GM21528 (cell line): ENCODE data around the gene KCNK3.

Experiments
- ATAC-seq: cut with Tn5 transposase; IDR thresholded peaks from one replicate; pipeline ENCODE4 v1.9.1; 2021; ENCODE audit warnings: mild to moderate bottlenecking, moderate library complexity; ENCODE audit not compliant: unreplicated experiment, low FRiP score

KCNK3 gene

DNA sequence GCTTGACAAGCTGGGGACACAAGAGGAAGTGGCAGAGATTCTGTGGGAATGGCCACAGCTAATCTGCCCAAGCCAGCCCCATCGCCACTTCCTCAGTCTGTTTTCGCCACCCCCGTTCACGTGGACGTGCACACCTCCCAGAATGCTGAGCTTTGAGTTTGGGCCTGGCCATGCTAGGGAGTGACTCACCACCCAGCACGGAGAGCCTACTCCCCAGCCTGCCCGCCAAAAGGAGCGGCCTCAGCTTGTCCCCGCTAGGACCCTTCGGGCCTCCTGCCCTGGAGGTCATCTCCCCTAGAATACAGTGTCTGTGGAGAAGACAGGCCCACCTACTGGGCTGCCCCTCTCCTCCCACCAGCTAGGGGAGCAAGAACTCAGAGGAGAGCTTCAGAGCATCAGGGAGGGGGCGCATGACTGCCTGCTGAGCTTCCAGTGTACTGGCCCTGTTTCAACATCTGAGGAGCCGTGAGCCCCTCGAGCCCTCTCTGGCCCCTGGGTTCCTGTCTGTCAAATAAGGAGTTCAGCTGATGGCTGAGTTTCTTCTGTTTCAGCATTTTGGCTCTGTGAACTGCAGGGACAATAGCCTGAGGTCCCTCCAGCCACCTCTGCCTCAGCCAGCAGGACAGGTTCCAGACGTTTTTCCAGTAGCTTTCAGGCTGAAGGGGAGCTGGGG lies 76.7 kb downstream of the KCNK3 start:
- ATAC-seq: no peak

DNA sequence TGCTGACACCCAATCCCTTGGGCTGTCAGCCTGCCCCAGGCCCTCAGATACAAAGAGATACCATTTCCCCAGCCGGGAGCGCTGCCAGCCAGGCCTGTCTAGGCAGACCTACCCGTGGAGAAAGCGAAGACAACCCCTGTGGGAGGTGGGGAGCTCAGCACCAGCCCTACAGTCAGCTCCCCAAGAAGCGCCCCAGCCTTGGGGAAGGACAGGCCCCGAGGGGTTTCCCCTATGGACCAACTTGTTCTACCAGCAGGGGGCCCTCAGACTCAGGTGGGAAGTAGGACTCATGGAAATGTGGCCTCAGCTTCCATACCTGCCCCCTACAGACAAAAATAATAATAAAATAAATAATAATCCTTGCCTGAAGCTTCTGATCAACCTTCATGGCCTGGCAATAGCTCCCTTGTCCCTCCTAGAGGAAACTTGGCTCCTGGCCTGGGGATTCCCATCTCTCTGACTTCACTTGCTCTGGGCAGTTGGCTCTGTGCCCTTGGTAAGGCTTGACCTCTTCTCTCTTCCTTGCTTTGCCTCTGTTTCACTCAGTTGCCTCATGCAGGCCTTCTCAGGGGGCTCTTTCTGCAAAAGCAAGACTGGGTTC lies 78.6 kb downstream of the KCNK3 start:
- no peak for ATAC-seq

DNA sequence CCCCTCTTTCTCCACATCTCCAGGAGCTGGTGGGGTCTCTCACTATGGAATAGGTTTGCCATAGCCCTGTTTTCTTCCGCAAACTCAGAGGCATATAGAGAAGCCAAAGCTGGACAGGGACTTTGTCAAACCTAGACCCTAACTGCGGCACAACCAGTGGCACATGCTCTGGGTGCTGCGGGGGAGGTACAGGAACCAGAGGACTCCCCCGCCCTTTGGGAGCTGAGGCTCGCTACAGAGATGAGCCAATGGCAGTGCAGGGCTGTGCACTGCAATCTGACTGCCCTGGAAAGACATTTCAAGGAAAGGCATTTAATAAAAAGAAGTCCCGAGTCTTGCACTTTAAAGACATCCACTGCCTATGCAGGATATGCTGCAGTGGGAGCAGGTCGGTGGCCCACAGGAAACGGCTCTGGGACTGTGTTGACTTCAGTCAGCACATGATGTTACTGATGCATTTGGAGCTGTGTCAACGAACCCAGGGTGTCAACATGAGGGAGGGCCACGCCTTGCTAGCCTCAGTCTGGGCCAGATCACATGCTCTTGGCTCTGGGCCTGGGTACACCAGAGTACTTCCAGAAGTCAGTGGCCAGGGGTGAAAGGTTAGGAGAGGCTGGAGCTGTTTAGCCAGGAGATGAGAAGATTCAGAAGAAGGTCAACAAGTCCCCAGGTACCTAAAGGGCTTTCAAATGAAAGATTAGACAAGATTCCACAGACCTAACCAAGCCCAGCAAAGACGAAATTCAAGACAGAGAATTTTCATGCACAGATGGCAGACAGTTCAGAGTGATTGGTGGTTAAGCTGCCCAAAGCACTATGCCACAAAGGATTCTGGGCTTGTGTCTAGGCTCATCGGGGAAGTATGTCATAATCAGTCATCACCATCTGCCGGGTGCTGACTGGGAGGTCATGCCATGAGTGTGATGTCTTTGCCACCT lies 79.8 kb downstream of the KCNK3 start:
- no peak for ATAC-seq

DNA sequence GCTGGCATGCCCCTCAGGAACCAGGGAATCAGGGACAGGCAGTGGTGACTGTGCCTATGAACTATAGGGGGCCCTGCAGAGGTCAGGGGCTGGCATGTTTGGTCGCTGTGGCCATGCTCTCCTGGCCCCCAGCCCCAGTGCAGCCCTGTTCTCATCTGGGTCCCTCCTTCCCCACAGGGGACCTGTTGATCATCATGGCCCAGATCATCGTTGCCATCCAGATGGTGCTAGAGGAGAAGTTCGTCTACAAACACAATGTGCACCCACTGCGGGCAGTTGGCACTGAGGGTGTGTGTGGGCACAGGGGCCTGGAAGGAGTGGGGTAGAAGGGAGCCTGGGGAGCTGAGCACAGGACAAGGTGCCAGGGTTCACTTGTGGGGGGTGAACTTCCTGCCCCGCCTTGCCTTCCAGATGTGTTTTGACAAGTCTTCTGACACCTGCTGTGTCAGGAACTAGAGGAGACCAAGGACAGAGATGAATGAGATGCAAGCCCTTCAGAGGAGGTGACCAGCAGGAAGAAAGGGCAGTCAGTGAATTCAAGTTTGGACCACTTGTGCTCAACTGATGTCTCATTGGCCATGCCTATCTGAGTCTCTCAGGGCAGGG lies 83.8 kb downstream of the KCNK3 start:
- no peak for ATAC-seq

DNA sequence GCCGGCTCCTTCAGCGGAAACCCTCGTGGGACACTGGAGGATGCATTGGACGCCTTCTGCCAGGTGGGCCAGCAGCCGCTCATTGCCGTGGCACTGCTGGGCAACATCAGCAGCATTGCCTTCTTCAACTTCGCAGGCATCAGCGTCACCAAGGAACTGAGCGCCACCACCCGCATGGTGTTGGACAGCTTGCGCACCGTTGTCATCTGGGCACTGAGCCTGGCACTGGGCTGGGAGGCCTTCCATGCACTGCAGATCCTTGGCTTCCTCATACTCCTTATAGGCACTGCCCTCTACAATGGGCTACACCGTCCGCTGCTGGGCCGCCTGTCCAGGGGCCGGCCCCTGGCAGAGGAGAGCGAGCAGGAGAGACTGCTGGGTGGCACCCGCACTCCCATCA lies 85.6 kb downstream of the KCNK3 start:
- no peak for ATAC-seq

DNA sequence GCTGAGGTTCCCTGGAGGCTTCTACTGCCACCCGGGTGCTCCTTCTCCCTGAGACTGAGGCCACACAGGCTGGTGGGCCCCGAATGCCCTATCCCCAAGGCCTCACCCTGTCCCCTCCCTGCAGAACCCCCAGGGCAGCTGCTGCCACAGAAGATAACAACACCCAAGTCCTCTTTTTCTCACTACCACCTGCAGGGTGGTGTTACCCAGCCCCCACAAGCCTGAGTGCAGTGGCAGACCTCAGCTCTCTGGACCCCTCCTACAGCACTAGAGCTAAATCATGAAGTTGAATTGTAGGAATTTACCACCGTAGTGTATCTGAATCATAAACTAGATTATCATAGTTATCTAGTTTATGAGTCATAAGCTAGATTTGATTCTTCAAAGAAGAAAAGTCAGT lies 86.0 kb downstream of the KCNK3 start:
- ATAC-seq: no peak

DNA sequence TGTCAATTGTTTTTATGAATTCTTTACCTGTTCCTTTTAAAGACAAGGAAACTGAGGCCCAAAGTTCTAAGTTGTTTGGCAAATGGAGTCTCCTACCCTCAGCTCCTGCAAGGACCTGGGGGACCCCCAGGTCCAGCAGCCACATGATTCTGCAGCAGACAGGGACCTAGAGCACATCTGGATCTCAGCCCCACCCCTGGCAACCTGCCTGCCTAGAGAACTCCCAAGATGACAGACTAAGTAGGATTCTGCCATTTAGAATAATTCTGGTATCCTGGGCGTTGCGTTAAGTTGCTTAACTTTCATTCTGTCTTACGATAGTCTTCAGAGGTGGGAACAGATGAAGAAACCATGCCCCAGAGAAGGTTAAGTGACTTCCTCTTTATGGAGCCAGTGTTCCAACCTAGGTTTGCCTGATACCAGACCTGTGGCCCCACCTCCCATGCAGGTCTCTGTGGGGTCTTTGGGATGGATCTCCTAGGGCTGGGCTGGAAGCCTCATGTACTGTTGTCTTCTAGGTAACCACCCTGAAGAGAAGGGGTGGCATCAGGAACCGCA lies 87.8 kb downstream of the KCNK3 start:
- ATAC-seq: no peak
